ENCODE data around the gene CERS3. TPM values are rescaled to one million over a fixed set of nuclear protein-coding genes. Genes with fewer than 3 reads are reported as not detected.

The CERS3 gene
- polyA plus RNA-seq, 3 donors, result 0.04 TPM; not detected in 2

- no peak overlapping the region for H3K4me2 ChIP-seq (replicated peaks; ENCODE audit: extremely low read depth, low read length, poor library complexity, severe bottlenecking)
- peaks cover 5 to 9% (median 6%) of the 10 kb centered on the region in 3 donors for H3K27me3 Mint-ChIP-seq (ENCODE audit: low read depth in 3 of 3)
- H3K79me2 ChIP-seq (ENCODE audit: insufficient read depth, low read length), result no peaks in the 10 kb centered on the region
- no peaks in the 10 kb centered on the region for H4K20me1 ChIP-seq (ENCODE audit: insufficient read depth, low read length)
- 95% methylated on average over 8 of the region's 8 CpGs for WGBS (ENCODE audit: insufficient coverage)
- H3K36me3 Mint-ChIP-seq, result no peaks in the 10 kb centered on the region
- no peak overlapping the region for H2AFZ ChIP-seq (ENCODE audit: insufficient read depth, low read depth, low read length, poor library complexity, severe bottlenecking)
- H3K4me3 Mint-ChIP-seq, result no peak overlapping the region
- no peaks in the 10 kb centered on the region for H3K4me1 ChIP-seq (ENCODE audit: control insufficient read depth in 1 of 2, insufficient read depth in 2 of 2, low read length in 2 of 2)
- peaks cover 0 to 5% (median 2%) of the 10 kb centered on the region in 7 donors for H3K9me3 Mint-ChIP-seq
- H3K4me1 Mint-ChIP-seq, result peaks cover 5% of the 10 kb centered on the region
- DNase-seq, result no peak
- no peaks in the 10 kb centered on the region for H3K36me3 ChIP-seq (replicated peaks in 1 of 2; ENCODE audit: control insufficient read depth in 1 of 2, insufficient read depth in 2 of 2, low read length in 2 of 2)
- intact Hi-C loops (cut with micrococcal nuclease), result no loop called here
- H3K9me3 ChIP-seq (replicated peaks in 1 of 2; ENCODE audit: control insufficient read depth in 1 of 2, insufficient read depth in 1 of 2, low read length in 2 of 2), result no peaks in the 10 kb centered on the region
- H3K27ac Mint-ChIP-seq, result no peak overlapping the region
- H3K27ac ChIP-seq (ENCODE audit: low read depth in 1 of 2, low read length in 2 of 2), result no peak overlapping the region
- H3K4me3 ChIP-seq (replicated peaks in 1 of 3; ENCODE audit: low read depth in 2 of 3, low read length in 3 of 3), result no peak overlapping the region
- no peak overlapping the region for H3K9ac ChIP-seq (ENCODE audit: insufficient read depth, low read length, poor library complexity, severe bottlenecking)
- peaks cover 0 to 2% of the 10 kb centered on the region in 2 donors for H3K27me3 ChIP-seq (ENCODE audit: control insufficient read depth in 2 of 2, insufficient read depth in 2 of 2, low read length in 2 of 2)
- TF ChIP-seq CTCF (IDR thresholded peaks at IDR 0.05), result no peak
Observed at GRCh38 chr15:100434038-100434437, 94.7 kb downstream of the CERS3 start.

GRCh38 chr15:100433304-100433703 is 95.4 kb downstream of the CERS3 start:
- no peak overlapping the region for H3K4me3 Mint-ChIP-seq
- H3K4me1 Mint-ChIP-seq, result peaks cover 3% of the 10 kb centered on the region
- no peaks in the 10 kb centered on the region for H4K20me1 ChIP-seq (ENCODE audit: insufficient read depth, low read length)
- H3K36me3 Mint-ChIP-seq, result no peaks in the 10 kb centered on the region
- H3K27me3 ChIP-seq (ENCODE audit: control insufficient read depth in 2 of 2, insufficient read depth in 2 of 2, low read length in 2 of 2), result peaks cover 0 to 2% of the 10 kb centered on the region in 2 donors
- H2AFZ ChIP-seq (ENCODE audit: insufficient read depth, low read depth, low read length, poor library complexity, severe bottlenecking), result no peak overlapping the region
- H3K36me3 ChIP-seq (replicated peaks in 1 of 2; ENCODE audit: control insufficient read depth in 1 of 2, insufficient read depth in 2 of 2, low read length in 2 of 2), result no peaks in the 10 kb centered on the region
- H3K4me3 ChIP-seq (replicated peaks in 1 of 3; ENCODE audit: low read depth in 2 of 3, low read length in 3 of 3), result no peak overlapping the region
- H3K9ac ChIP-seq (ENCODE audit: insufficient read depth, low read length, poor library complexity, severe bottlenecking), result no peak overlapping the region
- H3K9me3 Mint-ChIP-seq, result peaks cover 0 to 5% (median 2%) of the 10 kb centered on the region in 7 donors
- no peaks in the 10 kb centered on the region for H3K4me1 ChIP-seq (ENCODE audit: control insufficient read depth in 1 of 2, insufficient read depth in 2 of 2, low read length in 2 of 2)
- no CpG with 5 or more reads among the region's 2 CpGs for WGBS (ENCODE audit: insufficient coverage)
- H3K27me3 Mint-ChIP-seq (ENCODE audit: low read depth in 3 of 3), result peaks cover 5 to 9% (median 8%) of the 10 kb centered on the region in 3 donors
- no peaks in the 10 kb centered on the region for H3K9me3 ChIP-seq (replicated peaks in 1 of 2; ENCODE audit: control insufficient read depth in 1 of 2, insufficient read depth in 1 of 2, low read length in 2 of 2)
- intact Hi-C loops (cut with micrococcal nuclease), result no loop called here
- no peak for DNase-seq
- H3K4me2 ChIP-seq (replicated peaks; ENCODE audit: extremely low read depth, low read length, poor library complexity, severe bottlenecking), result no peak overlapping the region
- no peak overlapping the region for H3K27ac ChIP-seq (ENCODE audit: low read depth in 1 of 2, low read length in 2 of 2)
- no peak overlapping the region for H3K27ac Mint-ChIP-seq
- H3K79me2 ChIP-seq (ENCODE audit: insufficient read depth, low read length), result no peaks in the 10 kb centered on the region
- TF ChIP-seq CTCF (IDR thresholded peaks at IDR 0.05), result no peak
